Measurements from ENCODE around the gene DRAP1. TPM values are rescaled to one million over a fixed set of nuclear protein-coding genes. Genes with fewer than 3 reads are reported as not detected.

Gene DRAP1
- total RNA-seq, 6 experiments from 2014 or later = 21.8 to 50.8 (median 32.6) TPM

GRCh38 chr11:65967329-65967934, 48.2 kb downstream of the DRAP1 start:
- no peaks in the 10 kb centered on the region for H3K27me3 ChIP-seq
- no peak overlapping the region for H3K27ac ChIP-seq
- intact Hi-C loops (cut with DNase I) = no loop called here
- no peaks in the 10 kb centered on the region for H3K9me3 ChIP-seq
- no peak for DNase-seq
- no peak for ATAC-seq
- peaks cover 0 to 62% (median 20%) of the 10 kb centered on the region in 4 donors for H3K36me3 ChIP-seq
- H3K4me3 ChIP-seq = no peak overlapping the region
- 94% methylated on average over 6 of the region's 30 CpGs for WGBS (ENCODE audit: insufficient coverage, low coverage, low lambda C conversion rate, missing lambda C conversion rate)
- H3K4me1 ChIP-seq = peaks cover 0 to 17% (median 7%) of the 10 kb centered on the region in 4 donors
- TF ChIP-seq POLR2A (IDR thresholded peaks at IDR 0.05) = no peak
- TF ChIP-seq, protein P1, sequence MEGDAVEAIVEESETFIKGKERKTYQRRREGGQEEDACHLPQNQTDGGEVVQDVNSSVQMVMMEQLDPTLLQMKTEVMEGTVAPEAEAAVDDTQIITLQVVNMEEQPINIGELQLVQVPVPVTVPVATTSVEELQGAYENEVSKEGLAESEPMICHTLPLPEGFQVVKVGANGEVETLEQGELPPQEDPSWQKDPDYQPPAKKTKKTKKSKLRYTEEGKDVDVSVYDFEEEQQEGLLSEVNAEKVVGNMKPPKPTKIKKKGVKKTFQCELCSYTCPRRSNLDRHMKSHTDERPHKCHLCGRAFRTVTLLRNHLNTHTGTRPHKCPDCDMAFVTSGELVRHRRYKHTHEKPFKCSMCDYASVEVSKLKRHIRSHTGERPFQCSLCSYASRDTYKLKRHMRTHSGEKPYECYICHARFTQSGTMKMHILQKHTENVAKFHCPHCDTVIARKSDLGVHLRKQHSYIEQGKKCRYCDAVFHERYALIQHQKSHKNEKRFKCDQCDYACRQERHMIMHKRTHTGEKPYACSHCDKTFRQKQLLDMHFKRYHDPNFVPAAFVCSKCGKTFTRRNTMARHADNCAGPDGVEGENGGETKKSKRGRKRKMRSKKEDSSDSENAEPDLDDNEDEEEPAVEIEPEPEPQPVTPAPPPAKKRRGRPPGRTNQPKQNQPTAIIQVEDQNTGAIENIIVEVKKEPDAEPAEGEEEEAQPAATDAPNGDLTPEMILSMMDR (IDR thresholded peaks at IDR 0.05) = no peak

DNA sequence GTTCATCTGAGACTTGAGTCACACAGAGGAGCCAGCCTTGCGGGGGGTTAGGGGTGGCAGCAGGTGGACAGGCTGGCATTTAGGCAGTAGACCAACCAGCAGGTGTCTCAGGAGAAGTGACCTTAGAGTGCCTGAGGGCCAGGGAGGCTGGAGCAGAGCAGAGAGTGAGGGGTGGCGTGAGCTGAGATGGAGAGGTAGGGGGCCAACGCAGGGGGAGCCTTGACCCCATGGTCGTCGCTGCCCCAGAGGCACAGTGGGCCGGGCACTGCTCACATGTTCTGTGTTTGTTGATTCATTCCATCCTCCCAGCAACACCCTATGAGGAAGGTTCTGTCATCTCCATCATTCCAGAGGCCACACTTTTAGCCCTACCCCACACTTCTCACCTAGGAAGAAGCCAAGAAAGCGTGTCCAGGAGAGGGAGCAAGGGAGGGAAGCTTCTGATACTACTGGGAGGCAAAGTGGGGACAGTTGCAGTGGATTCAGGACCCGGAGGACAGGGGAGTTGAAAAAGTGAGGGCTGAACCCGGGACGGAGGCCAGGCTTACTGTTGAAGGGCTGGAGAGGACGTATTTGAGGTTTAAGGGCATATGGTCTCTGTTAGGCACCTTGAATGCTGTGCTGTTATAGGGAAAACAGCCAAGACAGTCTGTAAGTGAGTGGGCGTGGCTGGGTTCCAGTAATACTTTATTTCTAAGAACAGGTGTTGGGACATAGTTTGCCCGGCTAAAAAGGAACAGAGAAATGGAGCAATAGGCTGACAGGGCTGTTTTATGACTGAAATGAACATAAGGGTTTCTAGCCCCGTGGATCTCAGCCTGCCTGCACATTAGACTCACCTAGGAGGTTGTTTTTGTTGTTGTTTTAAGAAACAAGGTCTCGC, 49.6 kb downstream of the DRAP1 start:
- Histone ChIP-seq H3K9me3 (no peaks in the 10 kb centered on the region), H3K27me3 (no peaks in the 10 kb centered on the region), H3K36me3 (peaks cover 0 to 65% (median 21%) of the 10 kb centered on the region in 4 donors), H3K27ac (no peak overlapping the region), H3K4me3 (no peak overlapping the region), H3K4me1 (peaks cover 0 to 3% (median 0%) of the 10 kb centered on the region in 4 donors)
- intact Hi-C loops (cut with DNase I) = no loop called here
- WGBS (ENCODE audit: insufficient coverage, low coverage, low lambda C conversion rate, missing lambda C conversion rate) = 73% methylated on average over 8 of the region's 15 CpGs
- no peak for TF ChIP-seq POLR2A (IDR thresholded peaks at IDR 0.05)
- TF ChIP-seq, protein P1 (IDR thresholded peaks at IDR 0.05) = no peak
- DNase-seq (no peak), ATAC-seq (peak in 1 of 4 donors; percentile 31)

Other genes starting within 250 kb of the DRAP1 start
- 10 to 100 TPM; 17.8 to 30.4 (median 24.0) TPM for gene KAT5, start 207.2 kb upstream of the DRAP1 start, total RNA-seq
- 10 to 100 TPM; 16.8 to 39.1 (median 26.1) TPM for gene RNASEH2C, start 198.6 kb upstream of the DRAP1 start, total RNA-seq
- 10 to 100 TPM in 3 of 6 experiments, 1 to 10 TPM in 3; 5.0 to 13.5 (median 9.7) TPM for gene AP5B1, start 138.4 kb upstream of the DRAP1 start, total RNA-seq
- gene OVOL1, start 132.4 kb upstream of the DRAP1 start, total RNA-seq = not detected
- gene SNX32, start 85.5 kb upstream of the DRAP1 start, total RNA-seq = under 1 TPM in 3 of 6 experiments, not detected in 3; 0.16 to 0.37 (median 0.31) TPM
- 100 to 1,000 TPM; 219 to 503 (median 313) TPM for gene CFL1, start 61.2 kb upstream of the DRAP1 start, total RNA-seq
- 10 to 100 TPM; 14.0 to 25.6 (median 19.7) TPM for gene MUS81, start 59.0 kb upstream of the DRAP1 start, total RNA-seq
- 10 to 100 TPM in 1 of 6 experiments, 1 to 10 TPM in 5; 5.1 to 13.9 (median 7.8) TPM for gene EFEMP2, start 46.6 kb upstream of the DRAP1 start, total RNA-seq
- gene CTSW, start 39.6 kb upstream of the DRAP1 start, total RNA-seq = 1 to 10 TPM in 3 of 6 experiments, under 1 TPM in 3; 0.49 to 1.3 (median 1.0) TPM
- gene FIBP, start 31.0 kb upstream of the DRAP1 start, total RNA-seq = 10 to 100 TPM; 19.4 to 66.1 (median 23.3) TPM
- 10 to 100 TPM in 2 of 6 experiments, 1 to 10 TPM in 4; 4.9 to 19.2 (median 6.6) TPM for gene CCDC85B, start 28.8 kb upstream of the DRAP1 start, total RNA-seq
- gene FOSL1, start 19.0 kb upstream of the DRAP1 start, total RNA-seq = 1 to 10 TPM in 1 of 6 experiments, under 1 TPM in 3, not detected in 2; 0.35 to 1.2 (median 0.89) TPM
- gene C11orf68, start 364 bp upstream of the DRAP1 start, total RNA-seq = 10 to 100 TPM in 4 of 6 experiments, 1 to 10 TPM in 2; 6.5 to 14.0 (median 12.4) TPM
- not detected for gene TSGA10IP, start 26.1 kb downstream of the DRAP1 start, total RNA-seq
- 10 to 100 TPM; 14.3 to 34.1 (median 20.6) TPM for gene SART1, start 42.3 kb downstream of the DRAP1 start, total RNA-seq
- gene EIF1AD, start 82.7 kb downstream of the DRAP1 start, total RNA-seq = 10 to 100 TPM; 11.5 to 22.1 (median 13.1) TPM
- 10 to 100 TPM; 30.2 to 96.9 (median 72.0) TPM for gene BANF1, start 83.1 kb downstream of the DRAP1 start, total RNA-seq
- gene CST6, start 92.6 kb downstream of the DRAP1 start, total RNA-seq = not detected
- not detected for gene CATSPER1, start 107.1 kb downstream of the DRAP1 start, total RNA-seq
- gene GAL3ST3, start 129.7 kb downstream of the DRAP1 start, total RNA-seq = not detected
- 10 to 100 TPM; 52.2 to 85.4 (median 67.2) TPM for gene SF3B2, start 132.9 kb downstream of the DRAP1 start, total RNA-seq
- gene PACS1, start 150.8 kb downstream of the DRAP1 start, total RNA-seq = 10 to 100 TPM in 4 of 6 experiments, 1 to 10 TPM in 2; 5.8 to 23.7 (median 12.5) TPM